Gastrocnemius medialis (tissue), 4 donors: ENCODE data around the gene PTGR2.
"Not testable (repeated sequence)": the region's sequence is repeated elsewhere in the genome, so short reads cannot be mapped to it uniquely, and the experiment has no call there.

ENCODE experiments used
- POLR2A ChIP-seq, 2 donors: fragments of 450-650 bp; IDR thresholded peaks; one replicate each; pipeline ENCODE4 v1.6.1; 2017; ENCODE audit warnings: antibody characterized with exemption in 2 of 2, mild to moderate bottlenecking in 2 of 2, moderate library complexity in 2 of 2
- TF ChIP-seq, protein P1 (sequence below), 5 experiments: fragments of 450-650 bp in 3 of 5; fragments of 200-600 bp in 2 of 5; sonication (generic) in 2 of 5; IDR thresholded peaks in 4 of 5; conservative IDR thresholded peaks in 1 of 5; 1 replicate in 4 of 5; 2 replicates in 1 of 5; pipeline ENCODE4 v1.5.1; 2016 to 2019; ENCODE audit warnings: antibody characterized with exemption in 5 of 5, mild to moderate bottlenecking in 3 of 5, moderate library complexity in 3 of 5

DNA sequence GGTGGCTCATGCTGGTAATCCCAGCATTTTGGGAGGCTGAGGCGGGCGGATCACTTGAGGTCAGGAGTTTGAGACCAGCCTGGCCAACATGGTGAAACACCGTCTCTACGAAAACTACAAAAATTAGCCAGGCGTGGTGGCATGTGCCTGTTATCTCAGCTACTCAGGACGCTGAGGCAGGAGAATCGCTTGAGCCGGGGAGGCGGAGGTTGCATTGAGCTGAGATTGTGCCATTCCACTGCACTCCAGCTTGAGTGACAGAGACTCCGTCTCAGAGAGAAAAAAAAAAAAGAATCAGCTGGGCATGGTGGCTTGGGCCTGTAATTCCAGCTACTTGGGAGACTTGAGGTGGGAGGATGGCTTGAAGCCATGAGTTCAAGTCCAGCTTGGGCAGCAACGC is 18.1 kb downstream of the PTGR2 start:
- TF ChIP-seq, protein P1, sequence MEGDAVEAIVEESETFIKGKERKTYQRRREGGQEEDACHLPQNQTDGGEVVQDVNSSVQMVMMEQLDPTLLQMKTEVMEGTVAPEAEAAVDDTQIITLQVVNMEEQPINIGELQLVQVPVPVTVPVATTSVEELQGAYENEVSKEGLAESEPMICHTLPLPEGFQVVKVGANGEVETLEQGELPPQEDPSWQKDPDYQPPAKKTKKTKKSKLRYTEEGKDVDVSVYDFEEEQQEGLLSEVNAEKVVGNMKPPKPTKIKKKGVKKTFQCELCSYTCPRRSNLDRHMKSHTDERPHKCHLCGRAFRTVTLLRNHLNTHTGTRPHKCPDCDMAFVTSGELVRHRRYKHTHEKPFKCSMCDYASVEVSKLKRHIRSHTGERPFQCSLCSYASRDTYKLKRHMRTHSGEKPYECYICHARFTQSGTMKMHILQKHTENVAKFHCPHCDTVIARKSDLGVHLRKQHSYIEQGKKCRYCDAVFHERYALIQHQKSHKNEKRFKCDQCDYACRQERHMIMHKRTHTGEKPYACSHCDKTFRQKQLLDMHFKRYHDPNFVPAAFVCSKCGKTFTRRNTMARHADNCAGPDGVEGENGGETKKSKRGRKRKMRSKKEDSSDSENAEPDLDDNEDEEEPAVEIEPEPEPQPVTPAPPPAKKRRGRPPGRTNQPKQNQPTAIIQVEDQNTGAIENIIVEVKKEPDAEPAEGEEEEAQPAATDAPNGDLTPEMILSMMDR (IDR thresholded peaks at IDR 0.05 in 4 of 5, conservative IDR thresholded peaks at IDR 0.05 in 1 of 5), result not testable (repeated sequence)
- TF ChIP-seq POLR2A (IDR thresholded peaks at IDR 0.05), result not testable (repeated sequence)
